Activated CD8-positive, alpha-beta T cell treated with anti-CD3 and anti-CD28 coated beads, Interleukin-2, amount 10 ng/mL, durations not matched to agents 7 days and 5 days (primary cell): Measurements from ENCODE around the gene PLG. TPM values are rescaled to one million over a fixed set of nuclear protein-coding genes. Genes with fewer than 3 reads are reported as not detected.
"Not testable (repeated sequence)": the region's sequence is repeated elsewhere in the genome, so short reads cannot be mapped to it uniquely, and the experiment has no call there.

ENCODE experiments used
- ATAC-seq: fragments of 150-1000 bp; cut with Tn5 transposase; one replicate; pipeline ENCODE4 v1.10.0; 2021; ENCODE audit warnings: moderate library complexity
- CTCF ChIA-PET: fragments of 350-600 bp; sonication (Branson Sonifier 250); formaldehyde crosslinking; loops from one replicate; lab custom pipeline; 2021; ENCODE audit warnings: antibody characterized with exemption; lab: Charles Lee
- POLR2A ChIA-PET: fragments of 350-600 bp; sonication (Branson Sonifier 250); formaldehyde crosslinking; loops from one replicate; lab custom pipeline; 2021; ENCODE audit warnings: antibody characterized with exemption; lab: Charles Lee
- DNase-seq: peaks from one replicate; pipeline ENCODE4 v3.0.0-alpha.2; 2020
- H3K27ac Mint-ChIP-seq: one replicate; pipeline ENCODE4 v1.8.0; 2021; ENCODE audit warnings: mild to moderate bottlenecking, mixed read lengths
- H3K27me3 Mint-ChIP-seq: one replicate; pipeline ENCODE4 v1.8.0; 2021; ENCODE audit warnings: low read depth, mixed read lengths
- H3K36me3 Mint-ChIP-seq: one replicate; pipeline ENCODE4 v1.8.0; 2021; ENCODE audit warnings: low read depth, mixed read lengths
- H3K4me1 Mint-ChIP-seq: one replicate; pipeline ENCODE4 v1.8.0; 2021; ENCODE audit warnings: low read depth, mixed read lengths
- H3K4me3 Mint-ChIP-seq: one replicate; pipeline ENCODE4 v1.8.0; 2021; ENCODE audit warnings: mild to moderate bottlenecking, mixed read lengths
- H3K9me3 Mint-ChIP-seq: one replicate; pipeline ENCODE4 v1.8.0; 2022; ENCODE audit warnings: mixed read lengths; ENCODE audit not compliant: insufficient read depth
- total RNA-seq, 2 experiments: library from RNA; stranded (reverse); gene quantifications; one replicate each; pipeline ENCODE4 v1.2.3, GENCODE V29; 2021

Gene PLG
- total RNA-seq, 2 experiments from 2014 or later, result 0.55 TPM; not detected in 1

GRCh38 chr6:160685101-160685761, 16.8 kb upstream of the PLG start:
- H3K4me3 Mint-ChIP-seq, H3K27me3 Mint-ChIP-seq, ATAC-seq, H3K36me3 Mint-ChIP-seq, DNase-seq, POLR2A ChIA-PET, H3K27ac Mint-ChIP-seq, H3K9me3 Mint-ChIP-seq, CTCF ChIA-PET, H3K4me1 Mint-ChIP-seq: not testable (repeated sequence)

DNA sequence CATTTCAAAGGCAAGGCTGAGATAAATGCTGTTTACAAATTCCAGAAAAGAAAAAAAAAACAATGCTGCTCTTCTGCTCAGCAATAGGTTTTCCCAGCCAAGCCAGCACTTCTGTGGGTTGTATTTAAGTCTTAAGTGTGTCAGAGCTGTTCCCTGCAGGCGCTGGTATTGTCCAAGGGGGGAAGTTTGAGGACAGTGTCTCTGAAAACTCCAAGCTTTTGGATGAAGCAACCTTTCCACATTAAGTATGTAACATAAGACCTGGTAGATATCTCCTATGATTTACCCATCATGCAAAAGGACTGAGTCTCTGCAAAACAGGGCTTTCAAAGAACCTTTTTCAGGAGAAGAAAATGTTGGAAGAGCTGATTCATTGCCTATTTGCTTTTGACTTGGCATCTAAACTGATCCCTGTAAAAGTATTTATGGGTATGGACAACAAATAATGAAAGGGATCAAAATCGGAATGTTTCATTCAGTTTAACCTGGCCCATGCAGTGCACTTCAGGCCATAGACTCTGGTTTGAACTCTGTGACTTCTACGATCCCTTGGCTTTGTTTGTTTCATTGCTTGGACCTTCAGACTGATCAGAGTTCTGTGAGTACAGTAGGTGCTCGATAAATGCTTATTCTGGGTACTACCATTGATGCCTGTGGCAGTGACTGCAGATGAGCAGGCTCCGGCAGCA, 16.1 kb upstream of the PLG start:
- ATAC-seq, result no peak
- POLR2A ChIA-PET, result no interaction called here
- CTCF ChIA-PET, result no interaction called here
- Mint-ChIP-seq H3K4me1 (no peaks in the 10 kb centered on the region), H3K27me3 (no peaks in the 10 kb centered on the region), H3K4me3 (no peak overlapping the region), H3K36me3 (no peaks in the 10 kb centered on the region), H3K27ac (no peak overlapping the region), H3K9me3 (no peaks in the 10 kb centered on the region)
- no peak for DNase-seq

DNA sequence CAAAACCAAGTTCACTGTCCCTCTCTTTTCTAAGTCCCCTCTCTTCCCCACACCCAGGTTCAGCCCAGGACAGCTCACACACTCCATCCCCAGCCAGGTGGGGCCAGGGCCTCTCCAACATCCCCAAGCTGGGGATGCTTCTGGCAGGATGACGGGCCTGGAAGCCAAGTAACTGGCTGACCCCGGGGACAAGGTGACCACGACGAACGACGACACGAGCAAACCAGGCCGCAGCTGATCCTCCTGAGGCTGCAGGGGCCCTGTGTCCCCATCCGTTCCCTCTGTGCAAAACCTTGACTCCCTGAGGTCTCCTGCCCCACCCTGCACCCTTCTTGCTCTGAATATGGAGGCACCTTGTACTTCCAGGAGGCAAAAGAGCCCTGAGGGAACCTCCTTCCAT, 11.6 kb upstream of the PLG start:
- POLR2A ChIA-PET, result no interaction called here
- CTCF ChIA-PET, result no interaction called here
- ATAC-seq, result no peak
- no peak for DNase-seq
- Mint-ChIP-seq H3K4me3 (no peak overlapping the region), H3K4me1 (no peaks in the 10 kb centered on the region), H3K27me3 (no peaks in the 10 kb centered on the region), H3K9me3 (no peaks in the 10 kb centered on the region), H3K36me3 (no peaks in the 10 kb centered on the region), H3K27ac (no peak overlapping the region)

- H3K27me3 Mint-ChIP-seq, result no peaks in the 10 kb centered on the region
- no peaks in the 10 kb centered on the region for H3K4me1 Mint-ChIP-seq
- ATAC-seq, result no peak
- DNase-seq, result no peak
- no peaks in the 10 kb centered on the region for H3K36me3 Mint-ChIP-seq
- no peak overlapping the region for H3K4me3 Mint-ChIP-seq
- POLR2A ChIA-PET, result no interaction called here
- CTCF ChIA-PET, result no interaction called here
- H3K9me3 Mint-ChIP-seq, result no peaks in the 10 kb centered on the region
- no peak overlapping the region for H3K27ac Mint-ChIP-seq
These were observed 10.4 kb upstream of the PLG start for GRCh38 chr6:160691617-160692016.

- POLR2A ChIA-PET, result no interaction called here
- H3K27me3 Mint-ChIP-seq, result no peaks in the 10 kb centered on the region
- H3K4me1 Mint-ChIP-seq, result no peaks in the 10 kb centered on the region
- H3K36me3 Mint-ChIP-seq, result no peaks in the 10 kb centered on the region
- no peak overlapping the region for H3K4me3 Mint-ChIP-seq
- DNase-seq, result no peak
- no peak for ATAC-seq
- H3K9me3 Mint-ChIP-seq, result no peaks in the 10 kb centered on the region
- no peak overlapping the region for H3K27ac Mint-ChIP-seq
- CTCF ChIA-PET, result no interaction called here
These were observed 9.6 kb upstream of the PLG start for GRCh38 chr6:160692369-160692959.

DNA sequence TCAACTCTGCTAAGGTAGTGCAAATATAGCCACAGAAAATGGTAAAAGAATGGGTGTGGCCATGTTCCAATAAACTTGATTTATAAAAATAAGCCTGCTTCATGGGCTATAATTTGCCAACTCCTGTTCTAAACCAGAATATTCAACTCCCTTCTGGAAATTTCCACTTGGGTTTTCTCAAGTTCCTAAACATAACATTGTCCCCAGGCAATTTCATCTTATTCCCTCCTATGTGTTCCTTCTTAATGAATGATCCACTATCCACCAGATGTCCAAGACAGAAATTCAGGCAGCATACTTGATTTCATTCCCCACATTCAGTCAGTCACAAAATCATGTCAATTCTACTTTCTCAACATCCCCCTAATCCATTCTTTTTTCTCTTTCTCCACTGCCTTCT, 7.0 kb upstream of the PLG start:
- H3K27ac Mint-ChIP-seq, H3K4me3 Mint-ChIP-seq, H3K27me3 Mint-ChIP-seq, ATAC-seq, POLR2A ChIA-PET, H3K36me3 Mint-ChIP-seq, H3K4me1 Mint-ChIP-seq, H3K9me3 Mint-ChIP-seq, DNase-seq, CTCF ChIA-PET: not testable (repeated sequence)

GRCh38 chr6:160695622-160696021, 6.4 kb upstream of the PLG start:
- H3K9me3 Mint-ChIP-seq, H3K27ac Mint-ChIP-seq, H3K4me3 Mint-ChIP-seq, CTCF ChIA-PET, H3K36me3 Mint-ChIP-seq, POLR2A ChIA-PET, H3K4me1 Mint-ChIP-seq, DNase-seq, H3K27me3 Mint-ChIP-seq, ATAC-seq: not testable (repeated sequence)

DNA sequence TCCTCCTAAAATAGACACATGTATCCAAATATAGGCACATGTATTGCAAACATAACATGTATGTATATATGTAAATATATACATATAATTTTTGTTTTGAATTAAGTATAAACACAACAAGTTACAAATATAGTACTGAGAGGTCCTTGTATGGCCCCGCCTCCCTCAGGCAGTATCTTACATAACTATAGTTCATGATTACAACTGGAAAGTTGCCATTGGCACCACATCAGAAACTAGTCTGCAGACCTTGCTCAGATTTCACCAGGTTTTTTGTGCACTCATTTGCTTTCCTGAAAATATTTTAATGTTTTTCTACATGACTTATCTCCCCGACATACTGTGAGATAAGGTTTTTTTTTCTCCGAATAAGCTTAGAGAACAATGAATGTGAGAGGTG, 5.2 kb upstream of the PLG start:
- H3K27me3 Mint-ChIP-seq, ATAC-seq, H3K9me3 Mint-ChIP-seq, H3K27ac Mint-ChIP-seq, CTCF ChIA-PET, POLR2A ChIA-PET, DNase-seq, H3K36me3 Mint-ChIP-seq, H3K4me1 Mint-ChIP-seq, H3K4me3 Mint-ChIP-seq: not testable (repeated sequence)

- POLR2A ChIA-PET, result no interaction called here
- no peaks in the 10 kb centered on the region for H3K36me3 Mint-ChIP-seq
- H3K27me3 Mint-ChIP-seq, result no peaks in the 10 kb centered on the region
- no peak overlapping the region for H3K27ac Mint-ChIP-seq
- H3K9me3 Mint-ChIP-seq, result no peaks in the 10 kb centered on the region
- no peak for ATAC-seq
- H3K4me3 Mint-ChIP-seq, result no peak overlapping the region
- no peaks in the 10 kb centered on the region for H3K4me1 Mint-ChIP-seq
- CTCF ChIA-PET, result no interaction called here
- DNase-seq, result no peak
These were observed 4.2 kb upstream of the PLG start for GRCh38 chr6:160697826-160698225.

DNA sequence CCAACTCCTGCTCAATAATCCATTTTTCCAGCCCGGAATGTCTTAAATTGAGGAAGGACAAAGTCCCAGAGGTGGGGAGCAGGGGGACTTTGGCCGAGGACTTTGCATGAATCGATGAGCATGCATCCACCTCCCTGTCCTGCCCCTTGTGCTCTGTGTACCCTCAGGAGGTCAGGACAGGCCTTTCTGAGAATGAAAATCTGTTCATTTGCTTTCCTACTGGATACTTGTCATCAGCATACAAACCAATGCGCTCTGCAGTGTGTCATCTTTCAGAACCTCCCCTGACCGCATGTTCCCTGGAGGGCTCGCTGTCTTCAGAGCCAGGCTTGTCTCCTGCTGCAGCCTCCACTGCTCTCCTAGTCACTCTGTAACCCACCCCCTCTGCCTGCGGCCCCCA, 2.6 kb downstream of the PLG start:
- DNase-seq, H3K9me3 Mint-ChIP-seq, H3K27ac Mint-ChIP-seq, H3K4me1 Mint-ChIP-seq, CTCF ChIA-PET, H3K36me3 Mint-ChIP-seq, POLR2A ChIA-PET, H3K27me3 Mint-ChIP-seq, ATAC-seq, H3K4me3 Mint-ChIP-seq: not testable (repeated sequence)

DNA sequence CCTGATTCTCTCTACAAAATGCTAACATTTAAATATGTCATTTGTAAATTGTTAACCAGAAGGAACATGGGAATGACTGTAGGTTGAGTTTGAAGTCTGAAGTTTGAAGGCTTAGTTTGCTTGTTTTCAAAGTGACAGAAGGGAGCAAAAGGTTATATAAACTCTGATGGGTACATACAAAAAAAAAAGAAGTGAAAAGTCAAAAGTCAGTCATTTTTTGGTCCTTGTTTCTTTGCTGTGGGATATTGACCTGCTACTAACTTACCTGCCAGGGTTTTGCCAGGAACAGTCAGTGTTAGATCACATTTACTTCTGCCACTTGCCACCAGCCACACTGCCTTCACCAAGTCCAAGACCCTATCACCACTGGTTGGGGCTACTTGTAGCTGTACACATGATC, 6.9 kb downstream of the PLG start:
- CTCF ChIA-PET, result not testable (repeated sequence)

GRCh38 chr6:160714731-160715316, 12.8 kb downstream of the PLG start:
- Mint-ChIP-seq H3K36me3 (no peaks in the 10 kb centered on the region), H3K4me3 (no peak overlapping the region), H3K27ac (no peak overlapping the region), H3K9me3 (no peaks in the 10 kb centered on the region), H3K27me3 (no peaks in the 10 kb centered on the region), H3K4me1 (no peaks in the 10 kb centered on the region)
- ChIA-PET POLR2A (interaction anchor here (0.7 kb wide), 1 partner anchor 199 kb away, joined by 3 read pairs; no protein-coding TSS in a partner anchor), CTCF (no interaction called here)
- no peak for DNase-seq
- ATAC-seq, result no peak

More for the DNA sequence above, 6.9 kb downstream of the PLG start:
- ATAC-seq, H3K36me3 Mint-ChIP-seq, POLR2A ChIA-PET, DNase-seq, H3K27ac Mint-ChIP-seq, H3K4me1 Mint-ChIP-seq, H3K9me3 Mint-ChIP-seq, H3K4me3 Mint-ChIP-seq, H3K27me3 Mint-ChIP-seq: not testable (repeated sequence)
